ENCODE results near the gene DSC1. TPM values are rescaled to one million over a fixed set of nuclear protein-coding genes. Genes with fewer than 3 reads are reported as not detected.
"Not testable (repeated sequence)": the region's sequence is repeated elsewhere in the genome, so short reads cannot be mapped to it uniquely, and the experiment has no call there.

DSC1 gene
- total RNA-seq, 1 experiment from 2014 or later, result not detected

DNA sequence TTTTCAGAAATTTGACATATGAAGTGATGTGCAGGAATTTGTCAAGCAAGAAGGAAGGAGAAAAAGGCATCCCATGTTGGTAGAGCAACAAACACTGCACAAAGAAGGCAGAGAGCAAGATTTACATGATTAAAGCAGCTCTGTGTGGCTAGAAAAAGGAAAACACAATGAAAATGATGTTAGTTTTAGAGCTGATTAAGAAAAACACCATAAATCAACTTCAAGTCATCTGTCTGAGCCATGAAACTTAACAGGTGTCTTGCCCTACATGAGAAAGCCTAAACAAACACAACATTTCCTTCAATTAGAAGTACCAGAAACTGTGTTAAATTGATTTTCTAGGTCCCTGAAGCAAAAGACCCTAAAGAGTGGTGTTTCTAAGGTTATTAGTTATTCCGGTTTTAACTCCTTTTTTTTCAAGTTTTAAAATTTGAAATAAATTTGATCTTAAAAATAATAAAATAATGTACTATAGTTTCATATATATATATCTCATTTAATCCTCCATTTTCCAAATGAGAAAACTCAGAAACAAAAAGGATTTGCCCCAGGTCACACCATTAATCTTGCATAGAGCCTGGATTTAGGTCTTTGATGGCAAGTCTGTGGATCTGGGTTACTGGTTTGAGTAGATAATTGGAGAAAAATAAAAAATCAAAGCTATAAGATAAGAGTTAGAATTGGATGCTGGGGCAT, 8.6 kb upstream of the DSC1 start:
- DNase-seq (ENCODE audit: low read depth), result no peak

GRCh38 chr18:31170335-31170734, 7.7 kb upstream of the DSC1 start:
- DNase-seq (ENCODE audit: low read depth), result no peak

GRCh38 chr18:31162419-31162793, 250 bp downstream of the DSC1 start:
- DNase-seq (ENCODE audit: low read depth), result no peak

- no peak for DNase-seq (ENCODE audit: low read depth)
These were observed 768 bp downstream of the DSC1 start for GRCh38 chr18:31161757-31162418.

DNA sequence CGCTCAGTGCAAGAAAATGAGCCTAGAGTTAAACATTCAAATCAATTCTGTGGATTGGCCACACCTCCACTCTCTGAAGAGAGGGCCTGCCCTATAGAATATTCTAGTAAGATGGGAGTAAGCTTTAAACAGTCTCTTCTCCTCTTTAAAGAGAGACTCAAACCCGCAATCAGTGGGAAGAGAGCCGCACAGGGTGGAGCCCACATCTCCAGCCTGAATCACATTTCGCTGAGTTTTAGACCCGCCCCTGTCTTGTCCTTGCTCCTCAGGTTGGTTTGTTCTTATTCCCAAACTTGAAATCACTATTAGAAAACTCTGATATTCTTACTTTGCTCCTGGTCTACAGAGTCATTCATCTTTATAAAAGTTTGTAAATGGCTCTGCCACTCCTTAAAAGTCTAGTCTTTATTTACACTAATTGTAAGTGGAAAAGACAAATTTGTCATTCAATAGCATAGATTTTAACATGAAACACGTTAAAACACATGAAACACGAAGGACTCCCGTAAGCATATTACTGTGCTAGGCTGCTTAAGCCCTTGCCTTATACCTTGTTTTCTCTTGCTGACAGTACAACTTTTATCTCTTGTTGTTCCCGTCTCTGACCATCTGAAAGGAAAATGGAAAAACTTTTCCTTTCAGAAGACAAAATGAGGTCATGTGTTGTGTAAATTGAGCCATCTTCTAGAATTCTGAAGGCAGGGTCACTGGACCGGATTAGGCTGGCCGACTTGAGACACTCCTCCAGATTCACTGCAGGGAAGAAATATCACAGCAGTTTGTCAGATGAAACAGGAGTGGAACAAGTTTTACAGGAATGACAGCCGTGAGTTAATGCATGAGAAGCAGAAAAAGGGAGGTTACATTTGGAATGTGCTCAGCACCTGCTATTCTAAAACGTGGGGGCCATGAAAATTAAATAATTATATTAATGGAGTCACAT, 5.6 kb downstream of the DSC1 start:
- no peak for DNase-seq (ENCODE audit: low read depth)

DNA sequence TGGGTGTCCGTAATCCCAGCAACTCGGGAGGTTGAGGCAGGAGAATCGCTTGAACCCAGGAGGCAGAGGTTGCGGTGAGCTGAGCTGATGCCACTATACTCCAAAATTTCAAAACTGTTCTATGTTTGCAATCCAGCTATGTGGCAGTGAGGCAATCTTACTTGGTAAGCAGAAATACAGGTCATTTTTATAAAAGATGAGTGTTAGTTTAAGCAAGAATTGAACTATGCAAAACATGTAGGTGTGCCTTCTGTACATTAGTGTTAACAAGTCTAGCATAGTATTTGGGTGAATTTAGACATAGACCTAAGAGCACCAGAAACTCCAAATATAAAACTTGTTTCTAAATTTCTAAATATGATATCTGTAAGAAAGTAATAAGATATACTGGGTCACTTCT, 7.2 kb downstream of the DSC1 start:
- DNase-seq (ENCODE audit: low read depth), result no peak

DNA sequence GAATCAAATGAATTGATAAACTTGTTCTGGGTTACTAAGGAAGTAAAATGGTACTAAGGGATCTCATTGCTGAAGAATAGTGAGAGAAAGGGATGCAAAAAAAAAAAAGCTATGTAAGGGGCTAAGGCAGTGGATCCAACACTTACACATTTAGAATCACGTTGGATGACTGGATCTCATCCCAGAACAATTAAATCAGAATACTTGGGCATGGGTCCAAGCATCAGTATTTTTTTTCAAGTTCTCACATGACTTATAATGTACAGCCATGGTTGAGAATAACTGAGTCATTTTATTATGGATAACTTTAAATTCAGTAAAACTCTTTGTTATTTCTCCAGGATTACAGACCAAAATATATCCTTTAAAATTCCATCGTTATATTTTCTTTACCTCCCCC, 8.5 kb downstream of the DSC1 start:
- DNase-seq (ENCODE audit: low read depth), result no peak

- no peak for DNase-seq (ENCODE audit: low read depth)
These were observed 13.3 kb downstream of the DSC1 start for GRCh38 chr18:31149351-31149750.

DNA sequence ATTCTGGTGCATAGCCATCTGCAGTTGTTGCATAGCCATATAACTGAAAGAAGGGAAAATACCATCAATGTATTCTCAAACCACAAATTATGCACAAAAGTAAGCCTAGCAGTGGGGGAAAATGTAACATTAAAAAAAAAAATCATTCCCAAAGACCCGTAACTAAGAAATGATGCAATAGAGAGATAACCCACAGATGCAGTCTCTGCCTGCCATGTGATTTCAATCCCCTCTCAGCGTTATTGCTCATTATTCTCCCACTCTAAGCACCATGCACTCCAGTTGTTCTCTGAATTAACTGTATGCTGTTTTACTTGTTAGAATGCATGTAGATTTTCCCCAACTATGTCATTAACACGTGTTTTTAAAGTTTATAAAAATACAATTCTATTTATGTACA, 14.1 kb downstream of the DSC1 start:
- no peak for DNase-seq (ENCODE audit: low read depth)

DNA sequence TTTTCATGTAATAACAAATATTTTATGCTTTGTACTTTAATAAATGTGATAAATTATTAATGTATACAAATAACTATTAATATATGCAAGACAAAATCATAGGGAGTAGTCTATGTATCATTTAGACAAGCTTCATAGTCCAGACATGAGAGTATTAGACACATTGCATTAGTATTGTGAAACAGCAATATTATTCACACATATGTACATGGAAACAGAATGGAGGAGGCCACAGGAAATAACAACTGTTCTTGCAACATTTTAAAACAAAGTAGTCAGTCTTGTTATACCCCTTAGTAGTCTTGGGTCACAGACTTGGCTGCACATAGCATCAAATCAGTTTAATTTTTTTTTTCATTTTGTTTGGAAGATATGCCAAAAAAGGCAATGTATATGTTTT, 15.8 kb downstream of the DSC1 start:
- DNase-seq (ENCODE audit: low read depth), result no peak

GRCh38 chr18:31143025-31143424, 19.6 kb downstream of the DSC1 start:
- no peak for DNase-seq (ENCODE audit: low read depth)

- DNase-seq (ENCODE audit: low read depth), result no peak
These were observed 23.9 kb downstream of the DSC1 start for GRCh38 chr18:31138709-31139108.

DNA sequence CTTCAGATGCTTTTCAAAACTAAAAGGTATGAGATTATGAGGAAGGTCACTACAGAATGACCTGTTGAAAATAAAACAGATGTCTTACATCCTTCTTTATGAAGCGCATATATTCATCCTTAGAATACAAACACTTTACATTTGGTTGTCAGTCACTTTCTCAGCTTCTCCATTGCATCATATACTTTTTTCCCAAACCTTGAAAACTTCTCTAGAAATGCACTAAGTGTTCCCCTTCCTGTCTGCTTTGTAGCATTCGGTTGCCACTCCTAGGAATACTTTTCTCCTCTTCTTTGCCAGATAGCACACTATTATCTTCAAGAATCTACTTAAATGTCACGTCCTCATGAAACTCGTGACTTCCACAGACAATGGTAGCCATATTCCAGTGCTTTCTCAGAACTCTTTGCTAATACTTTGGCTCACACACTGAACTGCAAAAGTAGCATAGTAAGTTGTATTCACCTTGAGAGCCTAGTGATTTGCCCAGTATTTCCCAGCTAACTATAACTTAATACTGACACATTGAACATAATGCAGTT, 27.6 kb downstream of the DSC1 start:
- DNase-seq (ENCODE audit: low read depth), result no peak

GRCh38 chr18:31129398-31130115, 33.1 kb downstream of the DSC1 start:
- no peak for DNase-seq (ENCODE audit: low read depth)

DNA sequence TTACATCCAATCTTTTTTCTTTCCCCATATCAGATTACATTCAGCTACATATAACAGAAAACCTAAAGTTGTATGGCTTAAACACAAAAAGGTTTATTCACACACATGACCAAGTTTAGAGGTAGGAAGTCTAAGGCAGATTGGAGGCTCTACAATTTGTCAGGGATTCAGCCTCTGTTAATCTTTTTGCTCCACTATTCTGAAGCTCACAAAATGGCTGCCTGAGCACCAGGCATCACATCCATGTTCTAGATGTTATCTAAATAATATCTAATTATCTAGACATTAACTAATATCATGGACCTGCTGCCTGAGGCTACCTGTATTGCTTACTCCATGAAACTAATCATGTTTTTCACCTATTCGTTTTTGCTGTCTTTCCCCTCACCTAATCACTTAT, 36.8 kb downstream of the DSC1 start:
- no peak for DNase-seq (ENCODE audit: low read depth)

DNA sequence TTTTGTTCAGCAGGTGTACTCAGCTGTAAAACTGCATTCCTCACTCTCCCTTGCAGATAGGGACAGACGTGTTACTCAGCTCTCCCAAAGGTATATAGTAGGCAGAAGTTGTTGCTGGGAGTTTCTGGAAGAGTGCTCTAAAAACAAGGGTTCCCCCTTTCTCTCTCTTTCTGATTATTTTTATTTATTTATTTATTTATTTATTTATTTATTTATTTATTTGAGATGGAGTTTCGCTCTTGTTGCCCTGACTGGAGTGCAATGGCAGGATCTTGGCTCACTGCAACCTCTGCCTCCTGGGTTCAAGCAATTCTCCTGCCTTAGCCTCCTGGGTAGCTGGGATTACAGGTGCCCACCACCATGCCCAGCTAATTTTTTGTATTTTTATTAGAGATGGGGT, 39.5 kb downstream of the DSC1 start:
- not testable (repeated sequence) for DNase-seq (ENCODE audit: low read depth)

DNA sequence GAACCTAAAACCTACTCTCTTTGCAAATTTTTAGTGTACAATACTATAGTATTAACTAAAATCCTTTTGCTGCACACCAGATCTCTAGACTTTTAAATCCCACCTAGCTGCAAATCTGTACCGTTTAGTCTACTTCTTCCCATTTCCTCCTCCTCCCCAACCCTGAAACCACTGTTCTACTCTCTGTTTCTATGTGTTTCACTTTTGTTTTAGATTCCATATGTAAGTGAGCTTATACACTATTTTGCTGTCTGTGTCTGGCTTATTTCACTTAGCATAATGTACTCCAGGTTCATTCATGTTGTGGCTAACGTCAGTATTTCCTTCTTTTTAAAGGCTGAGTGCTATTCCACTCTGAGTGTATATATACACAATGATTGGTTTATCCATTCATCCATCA, 42.1 kb downstream of the DSC1 start:
- DNase-seq (ENCODE audit: low read depth), result no peak

GRCh38 chr18:31116853-31117595, 45.6 kb downstream of the DSC1 start:
- no peak for DNase-seq (ENCODE audit: low read depth)

- DNase-seq (ENCODE audit: low read depth), result no peak
These were observed 49.9 kb downstream of the DSC1 start for GRCh38 chr18:31112804-31113203.

DNA sequence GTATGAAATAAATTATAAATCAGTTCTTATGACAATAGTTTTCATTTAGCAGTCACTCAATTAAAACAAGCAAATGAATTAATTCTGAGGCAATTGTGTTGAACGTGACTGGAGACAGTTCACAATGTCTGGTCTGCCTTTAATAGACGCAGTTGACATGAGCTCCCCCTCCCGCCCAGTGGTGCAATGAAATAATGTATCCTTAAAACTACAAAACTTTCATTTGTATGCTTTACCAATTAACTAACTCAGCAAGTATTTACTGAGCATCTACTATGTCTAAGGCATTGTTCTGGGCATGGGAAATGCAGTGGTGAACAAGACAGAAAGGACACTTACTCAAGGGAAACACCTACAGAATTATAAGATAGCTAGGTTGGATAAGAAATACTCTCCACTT, 56.9 kb downstream of the DSC1 start:
- DNase-seq (ENCODE audit: low read depth), result no peak

- no peak for DNase-seq (ENCODE audit: low read depth)
These were observed 58.2 kb downstream of the DSC1 start for GRCh38 chr18:31104444-31104843.
